Mesendoderm (in vitro differentiated cells): Measurements from ENCODE around the gene SMIM15.

ENCODE experiments used
- DNase-seq: peaks from one replicate; pipeline ENCODE4 v3.0.0; 2013
- H2AK5ac ChIP-seq: 2 replicates; pipeline ENCODE4 v1.6.1; 2013; ENCODE audit warnings: low read length, inconsistent platforms
- H2BK120ac ChIP-seq: 2 replicates; pipeline ENCODE4 v1.6.1; 2013; ENCODE audit warnings: low read depth, mild to moderate bottlenecking, low read length, moderate library complexity, mixed read lengths
- H2BK15ac ChIP-seq: replicated peaks from 2 replicates; pipeline ENCODE4 v1.6.1; 2013; ENCODE audit warnings: low read depth, mild to moderate bottlenecking, moderate library complexity
- H2BK5ac ChIP-seq: 2 replicates; pipeline ENCODE4 v1.6.1; 2013; ENCODE audit warnings: low read length, inconsistent platforms
- H3K18ac ChIP-seq: 2 replicates; pipeline ENCODE4 v1.6.1; 2013; ENCODE audit warnings: mild to moderate bottlenecking, low read length, mixed read lengths
- H3K23ac ChIP-seq: one replicate; pipeline ENCODE4 v1.6.1; 2013; ENCODE audit warnings: low read length
- H3K27ac ChIP-seq: 2 replicates; pipeline ENCODE4 v1.5.1; 2013; ENCODE audit warnings: low read depth, mild to moderate bottlenecking, inconsistent platforms, low read length, moderate library complexity
- H3K27me3 ChIP-seq: 2 replicates; pipeline ENCODE4 v1.6.1; 2013; ENCODE audit warnings: low read length, control low read depth, mild to moderate bottlenecking, inconsistent platforms; ENCODE audit not compliant: insufficient read depth, poor library complexity
- H3K36me3 ChIP-seq: 2 replicates; pipeline ENCODE4 v1.6.1; 2013; ENCODE audit warnings: low read length, inconsistent platforms; ENCODE audit not compliant: control insufficient read depth, insufficient read depth
- H3K4ac ChIP-seq: one replicate; pipeline ENCODE4 v1.6.1; 2013; ENCODE audit warnings: low read depth, mild to moderate bottlenecking, low read length, moderate library complexity
- H3K4me1 ChIP-seq: 2 replicates; pipeline ENCODE4 v1.6.1; 2013; ENCODE audit warnings: low read depth, low read length, inconsistent platforms; ENCODE audit not compliant: control insufficient read depth
- H3K4me2 ChIP-seq: 2 replicates; pipeline ENCODE4 v1.6.1; 2013; ENCODE audit warnings: low read length
- H3K4me3 ChIP-seq: 2 replicates; pipeline ENCODE4 v1.5.1; 2013; ENCODE audit warnings: mild to moderate bottlenecking, low read length
- H3K56ac ChIP-seq: one replicate; pipeline ENCODE4 v1.6.1; 2013; ENCODE audit warnings: low read length
- H3K79me1 ChIP-seq: 2 replicates; pipeline ENCODE4 v1.6.1; 2013; ENCODE audit warnings: low read length, inconsistent platforms
- H3K79me2 ChIP-seq: 2 replicates; pipeline ENCODE4 v1.6.1; 2013; ENCODE audit warnings: mild to moderate bottlenecking, low read length; ENCODE audit not compliant: control insufficient read depth, insufficient read depth
- H3K9ac ChIP-seq: 2 replicates; pipeline ENCODE4 v1.6.1; 2013; ENCODE audit warnings: low read length, inconsistent platforms
- H4K5ac ChIP-seq: one replicate; pipeline ENCODE4 v1.6.1; 2013; ENCODE audit warnings: low read length
- H4K8ac ChIP-seq: one replicate; pipeline ENCODE4 v1.6.1; 2013; ENCODE audit warnings: low read depth, mild to moderate bottlenecking, control low read depth, low read length, moderate library complexity
- WGBS: extraction: QIAGEN DNeasy Blood & Tissue Kit; methylation state at CpG from one replicate; pipeline ENCODE4 v1.1.7; 2013; ENCODE audit warnings: low lambda C conversion rate, missing lambda C conversion rate; ENCODE audit not compliant: insufficient coverage; ENCODE audit errors: extremely low coverage; 5-methylcytosine and 5-hydroxymethylcytosine counted together

SMIM15 gene

DNA sequence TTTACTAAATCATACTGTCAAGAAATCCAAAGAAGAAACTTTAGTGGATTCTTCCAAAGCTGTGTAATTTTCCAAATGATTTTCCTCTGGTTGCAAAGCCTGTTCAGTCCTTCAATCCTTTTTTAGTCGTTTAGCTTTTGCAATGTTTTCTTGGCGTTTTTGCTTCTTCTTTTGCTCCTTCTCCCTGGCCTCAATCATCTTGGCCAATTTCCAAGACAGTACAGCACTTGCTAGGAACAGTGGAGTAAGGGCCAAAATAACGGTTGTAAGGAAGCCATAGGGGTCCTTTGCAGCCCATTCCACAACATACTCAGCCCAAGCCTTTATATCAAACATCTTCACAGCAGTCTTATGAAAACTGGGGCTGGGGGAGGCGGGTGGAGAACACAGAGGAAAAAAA, 2.4 kb downstream of the SMIM15 start:
- no CpG with 5 or more reads among the region's 4 CpGs for WGBS
- no peak overlapping the region for H3K4me2 ChIP-seq

DNA sequence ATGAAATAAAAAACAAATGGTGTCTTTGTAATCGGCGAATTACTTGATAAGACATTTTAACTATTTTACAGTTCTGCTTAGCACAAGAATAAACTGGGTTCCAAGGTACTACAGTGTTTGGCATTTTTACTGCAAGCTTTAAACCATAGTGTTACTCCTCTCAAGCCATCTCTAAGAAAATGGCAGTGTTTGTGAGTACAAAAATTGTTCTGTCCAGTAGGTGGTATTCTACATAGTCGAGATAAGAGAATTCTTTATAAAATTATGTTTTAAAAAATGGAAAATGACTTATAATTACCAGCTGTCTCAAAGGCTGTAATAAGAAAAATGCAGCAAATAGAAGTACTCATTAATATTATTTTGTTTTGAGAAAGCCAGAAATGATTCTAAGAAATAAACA, 3.2 kb downstream of the SMIM15 start:
- Histone ChIP-seq H3K18ac (no peak overlapping the region), H3K9ac (no peak overlapping the region), H2BK5ac (no peak overlapping the region), H3K79me2 (peaks cover 26% of the 10 kb centered on the region), H3K79me1 (peaks cover 7% of the 10 kb centered on the region), H3K27ac (no peak overlapping the region), H4K5ac (no peak overlapping the region), H3K4me2 (no peak overlapping the region), H3K36me3 (no peaks in the 10 kb centered on the region), H3K27me3 (no peaks in the 10 kb centered on the region), H2BK120ac (no peak overlapping the region), H3K4me3 (no peak overlapping the region), H3K4me1 (no peaks in the 10 kb centered on the region), H4K8ac (no peak overlapping the region), H3K23ac (no peak overlapping the region), H2BK15ac (no peak overlapping the region), H2AK5ac (no peak overlapping the region), H3K4ac (no peak overlapping the region), H3K56ac (no peak overlapping the region)
- no peak for DNase-seq
- WGBS = no CpG with 5 or more reads among the region's 3 CpGs

More for the DNA sequence above, 2.4 kb downstream of the SMIM15 start:
- Histone ChIP-seq H2AK5ac (no peak overlapping the region), H3K18ac (no peak overlapping the region), H3K4me3 (no peak overlapping the region), H3K79me2 (peaks cover 26% of the 10 kb centered on the region), H3K56ac (no peak overlapping the region), H2BK5ac (no peak overlapping the region), H4K8ac (no peak overlapping the region), H3K4ac (no peak overlapping the region), H3K9ac (no peak overlapping the region), H3K27ac (no peak overlapping the region), H3K23ac (no peak overlapping the region), H2BK120ac (no peak overlapping the region), H3K27me3 (no peaks in the 10 kb centered on the region), H4K5ac (no peak overlapping the region), H3K79me1 (peaks cover 7% of the 10 kb centered on the region), H3K4me1 (no peaks in the 10 kb centered on the region), H2BK15ac (no peak overlapping the region), H3K36me3 (no peaks in the 10 kb centered on the region)
- no peak for DNase-seq

DNA sequence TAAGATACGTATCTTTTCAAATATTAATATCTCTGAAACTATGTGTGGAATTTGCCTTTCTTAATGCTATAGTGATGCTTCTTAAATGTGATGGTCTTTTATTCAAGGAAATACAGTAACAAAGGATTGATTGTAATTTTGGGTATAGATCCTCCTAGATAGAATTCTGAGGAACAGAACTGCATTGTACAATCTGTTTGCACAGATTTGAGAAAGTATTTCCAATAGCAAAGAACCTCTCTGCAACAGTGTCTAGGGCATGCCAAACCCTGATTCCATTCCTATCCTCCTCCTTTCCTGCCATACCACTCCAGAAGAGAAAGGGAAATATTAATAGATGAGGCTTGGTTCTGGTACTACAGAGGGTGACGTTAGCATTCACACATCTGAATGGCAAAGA, 10.4 kb downstream of the SMIM15 start:
- no peak overlapping the region for H3K18ac ChIP-seq
- DNase-seq = no peak
- H4K5ac ChIP-seq = no peak overlapping the region
- H3K23ac ChIP-seq = no peak overlapping the region
- no peak overlapping the region for H2BK5ac ChIP-seq
- H2BK120ac ChIP-seq = no peak overlapping the region
- no peaks in the 10 kb centered on the region for H3K79me1 ChIP-seq
- no peaks in the 10 kb centered on the region for H3K4me1 ChIP-seq
- H3K36me3 ChIP-seq = no peaks in the 10 kb centered on the region
- no peaks in the 10 kb centered on the region for H3K79me2 ChIP-seq
- WGBS = no CpG with 5 or more reads among the region's 2 CpGs
- H3K27me3 ChIP-seq = no peaks in the 10 kb centered on the region
- H2AK5ac ChIP-seq = no peak overlapping the region
- H3K27ac ChIP-seq = no peak overlapping the region
- H3K4me2 ChIP-seq = no peak overlapping the region
- H4K8ac ChIP-seq = no peak overlapping the region
- H3K4ac ChIP-seq = no peak overlapping the region
- H3K4me3 ChIP-seq = no peak overlapping the region
- no peak overlapping the region for H3K9ac ChIP-seq
- no peak overlapping the region for H3K56ac ChIP-seq
- H2BK15ac ChIP-seq = no peak overlapping the region

DNA sequence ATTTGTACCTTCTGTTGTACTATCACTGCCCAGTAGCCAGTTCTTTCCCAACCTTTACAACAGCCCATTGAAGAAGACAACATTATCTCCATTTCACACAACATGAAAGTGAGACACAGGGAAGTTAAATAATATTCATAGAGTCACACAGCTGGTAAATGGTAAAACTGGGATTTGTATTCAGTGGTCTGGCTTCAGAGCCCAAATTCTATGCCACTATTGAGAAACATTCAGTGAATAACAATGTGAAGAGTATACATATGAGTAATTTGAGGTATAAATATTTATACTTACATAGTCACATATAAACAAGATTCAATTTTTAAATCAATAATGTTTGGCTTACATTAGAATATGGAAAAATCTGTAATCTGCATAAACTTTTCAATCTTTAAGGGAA, 13.8 kb downstream of the SMIM15 start:
- H3K27me3 ChIP-seq = no peaks in the 10 kb centered on the region
- H3K56ac ChIP-seq = no peak overlapping the region
- no peak overlapping the region for H4K8ac ChIP-seq
- H4K5ac ChIP-seq = no peak overlapping the region
- no peak overlapping the region for H3K18ac ChIP-seq
- no peaks in the 10 kb centered on the region for H3K79me2 ChIP-seq
- DNase-seq = no peak
- no peak overlapping the region for H3K4me3 ChIP-seq
- H2BK5ac ChIP-seq = no peak overlapping the region
- no peak overlapping the region for H3K23ac ChIP-seq
- no peaks in the 10 kb centered on the region for H3K36me3 ChIP-seq
- no peak overlapping the region for H2AK5ac ChIP-seq
- no peak overlapping the region for H2BK15ac ChIP-seq
- H3K27ac ChIP-seq = no peak overlapping the region
- H3K4me2 ChIP-seq = no peak overlapping the region
- H3K9ac ChIP-seq = no peak overlapping the region
- H3K4me1 ChIP-seq = no peaks in the 10 kb centered on the region
- H3K79me1 ChIP-seq = no peaks in the 10 kb centered on the region
- no peak overlapping the region for H3K4ac ChIP-seq
- no peak overlapping the region for H2BK120ac ChIP-seq

DNA sequence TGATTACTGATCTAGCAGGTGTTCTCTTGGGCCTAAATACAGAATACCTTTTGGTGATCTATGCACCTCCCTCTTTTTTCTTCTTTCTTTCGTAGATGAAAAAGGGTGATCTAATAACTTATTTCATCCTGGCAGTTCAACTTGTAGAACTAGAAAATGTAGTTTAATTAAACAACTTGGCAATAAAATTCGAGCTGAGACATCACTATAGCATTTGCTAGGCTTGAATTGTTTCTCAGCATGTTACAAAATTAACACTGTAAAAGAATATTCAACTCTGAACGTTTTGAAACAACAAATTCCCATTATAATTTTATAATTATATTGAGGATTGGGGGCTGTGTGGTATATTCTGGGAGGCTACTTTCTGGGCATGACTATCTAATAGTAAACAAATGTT, 19.5 kb downstream of the SMIM15 start:
- Histone ChIP-seq H3K79me1 (no peaks in the 10 kb centered on the region), H3K56ac (no peak overlapping the region), H3K27ac (no peak overlapping the region), H3K4me1 (no peaks in the 10 kb centered on the region), H2BK15ac (no peak overlapping the region), H4K8ac (no peak overlapping the region), H2BK5ac (no peak overlapping the region), H3K27me3 (no peaks in the 10 kb centered on the region), H2AK5ac (no peak overlapping the region), H3K79me2 (no peaks in the 10 kb centered on the region), H4K5ac (no peak overlapping the region), H2BK120ac (no peak overlapping the region), H3K4ac (no peak overlapping the region), H3K23ac (no peak overlapping the region), H3K4me3 (no peak overlapping the region), H3K18ac (no peak overlapping the region), H3K4me2 (no peak overlapping the region), H3K36me3 (no peaks in the 10 kb centered on the region), H3K9ac (no peak overlapping the region)
- no peak for DNase-seq
- WGBS = no CpG with 5 or more reads among the region's 3 CpGs

DNA sequence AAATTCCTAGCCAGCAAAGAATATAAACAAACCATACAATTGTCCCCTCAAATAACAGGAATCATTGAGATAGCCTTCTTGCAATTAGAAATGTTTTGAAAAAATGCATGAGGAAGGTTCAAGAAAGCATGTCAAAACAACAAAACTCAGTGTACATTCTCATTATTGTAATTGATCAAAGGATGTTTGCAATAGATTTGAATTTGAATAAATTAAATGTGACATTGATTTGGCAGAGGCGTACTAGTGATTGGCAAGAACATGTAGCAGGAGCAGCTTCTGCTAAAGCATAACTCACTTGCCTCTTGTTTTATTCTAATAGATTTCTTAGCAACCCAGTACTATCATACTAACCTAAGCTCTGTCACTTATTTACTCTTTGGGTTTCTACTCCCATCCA, 19.9 kb downstream of the SMIM15 start:
- Histone ChIP-seq H3K4me3 (no peak overlapping the region), H3K4me1 (no peaks in the 10 kb centered on the region), H3K4me2 (no peak overlapping the region), H3K27ac (no peak overlapping the region), H3K79me1 (no peaks in the 10 kb centered on the region), H4K8ac (no peak overlapping the region), H2BK120ac (no peak overlapping the region), H2BK15ac (no peak overlapping the region), H3K9ac (no peak overlapping the region), H2AK5ac (no peak overlapping the region), H4K5ac (no peak overlapping the region), H3K36me3 (no peaks in the 10 kb centered on the region), H3K18ac (no peak overlapping the region), H2BK5ac (no peak overlapping the region), H3K4ac (no peak overlapping the region), H3K79me2 (no peaks in the 10 kb centered on the region), H3K27me3 (no peaks in the 10 kb centered on the region), H3K23ac (no peak overlapping the region), H3K56ac (no peak overlapping the region)
- DNase-seq = no peak
- WGBS = no CpG with 5 or more reads among the region's 1 CpG
